IMR-90 (cell line): ENCODE data around the gene KCTD8. TPM values are rescaled to one million over a fixed set of nuclear protein-coding genes. Genes with fewer than 3 reads are reported as not detected.

Experiments used
- polyA plus RNA-seq, 3 experiments: library from polyadenylated mRNA; depleted of rRNA; stranded (reverse); fragments of >200 nt; gene quantifications; 2 replicates each; pipeline ENCODE4 v1.2.3, GENCODE V29; 2012; ENCODE audit warnings: low replicate concordance in 1 of 3
- total RNA-seq: library from RNA; depleted of rRNA; stranded (reverse); fragments of >200 nt; gene quantifications from 2 replicates; pipeline ENCODE4 v1.2.3, GENCODE V29; 2012; rRNA removed

The KCTD8 gene
- total and polyA plus RNA-seq, 2 of the 4 experiments (the other 2 are of a cell fraction) = 0.03 TPM; not detected in 1

Other genes with a start within 250 kb of the KCTD8 start
- not detected in 2 replicates for gene YIPF7, start 202.8 kb upstream of the KCTD8 start, total RNA-seq
- gene YIPF7, start 202.8 kb upstream of the KCTD8 start, polyA plus RNA-seq (2012; rRNA removed) = not detected in 2 replicates
- gene GUF1, start 229.6 kb upstream of the KCTD8 start, total RNA-seq = 10.6 and 21.7 TPM in 2 replicates
- gene GUF1, start 229.6 kb upstream of the KCTD8 start, polyA plus RNA-seq (2012; rRNA removed) = 8.3 and 9.9 TPM in 2 replicates